Smooth muscle cell (in vitro differentiated cells): ENCODE data around the gene ID2. TPM values are rescaled to one million over a fixed set of nuclear protein-coding genes. Genes with fewer than 3 reads are reported as not detected.

ENCODE experiments used
- DNase-seq: peaks from one replicate; lab custom pipeline; 2025; ENCODE audit not compliant: unreplicated experiment; lab: John Stamatoyannopoulos, UW
- H2AFZ ChIP-seq: fragments of 200-600 bp; sonication (generic); 2 replicates; pipeline ENCODE4 v1.6.0; 2016; ENCODE audit warnings: antibody characterized with exemption, low read depth, mild to moderate bottlenecking
- H3F3A ChIP-seq: fragments of 200-600 bp; sonication (generic); 2 replicates; pipeline ENCODE4 v1.6.0; 2017; ENCODE audit warnings: antibody characterized with exemption, low read depth
- H3K27ac ChIP-seq: fragments of 200-600 bp; sonication (generic); 2 replicates; pipeline ENCODE4 v1.5.1; 2016; ENCODE audit warnings: low read depth, mild to moderate bottlenecking
- H3K27me3 ChIP-seq: fragments of 200-600 bp; sonication (generic); 2 replicates; pipeline ENCODE4 v1.6.1; 2016; ENCODE audit warnings: low read depth, mild to moderate bottlenecking
- H3K36me3 ChIP-seq: fragments of 200-600 bp; sonication (generic); 2 replicates; pipeline ENCODE4 v1.5.1; 2016; ENCODE audit warnings: low read depth
- H3K4me1 ChIP-seq: fragments of 200-600 bp; sonication (generic); 2 replicates; pipeline ENCODE4 v1.5.1; 2016; ENCODE audit warnings: low read depth
- H3K4me2 ChIP-seq: fragments of 200-600 bp; sonication (generic); 2 replicates; pipeline ENCODE4 v1.6.0; 2016; ENCODE audit warnings: mild to moderate bottlenecking
- H3K4me3 ChIP-seq: fragments of 200-600 bp; sonication (generic); 2 replicates; pipeline ENCODE4 v1.5.1; 2016; ENCODE audit warnings: mild to moderate bottlenecking
- H3K79me2 ChIP-seq: fragments of 200-600 bp; sonication (generic); 2 replicates; pipeline ENCODE4 v1.6.0; 2016; ENCODE audit warnings: low read depth, mild to moderate bottlenecking
- H3K9ac ChIP-seq: fragments of 200-600 bp; sonication (generic); 2 replicates; pipeline ENCODE4 v1.6.0; 2016; ENCODE audit warnings: low read depth
- H3K9me3 ChIP-seq: fragments of 200-600 bp; sonication (generic); replicated peaks from 2 replicates; pipeline ENCODE4 v1.5.1; 2016; ENCODE audit warnings: low read depth
- H4K20me1 ChIP-seq: fragments of 200-600 bp; sonication (generic); 2 replicates; pipeline ENCODE4 v1.6.0; 2016; ENCODE audit warnings: low read depth
- WGBS: methylation state at CpG from one replicate; pipeline ENCODE4 v1.1.7; 2016; ENCODE audit warnings: low lambda C conversion rate; 5-methylcytosine and 5-hydroxymethylcytosine counted together
- polyA plus RNA-seq: library from polyadenylated mRNA; unstranded; fragments of >200 nt; fragmentation: Nextera tagmentation; extraction: Ambion mirVana; gene quantifications from 2 replicates; pipeline ENCODE4 v1.2.1, GENCODE V29; 2016
- total RNA-seq: library from RNA; depleted of rRNA; stranded (reverse); fragments of >200 nt; gene quantifications from 2 replicates; pipeline ENCODE4 v1.2.3, GENCODE V29; 2014
- TF ChIP-seq, protein P1 (sequence below): fragments of 200-600 bp; sonication (generic); IDR thresholded peaks from 2 replicates; pipeline ENCODE4 v1.5.1; 2017; ENCODE audit warnings: borderline replicate concordance, mild to moderate bottlenecking, antibody characterized with exemption; ENCODE audit not compliant: insufficient read depth, poor library complexity, severe bottlenecking

ID2 gene
- total and polyA plus RNA-seq, 2 experiments from 2014 or later: 83.9 to 218 TPM

DNA sequence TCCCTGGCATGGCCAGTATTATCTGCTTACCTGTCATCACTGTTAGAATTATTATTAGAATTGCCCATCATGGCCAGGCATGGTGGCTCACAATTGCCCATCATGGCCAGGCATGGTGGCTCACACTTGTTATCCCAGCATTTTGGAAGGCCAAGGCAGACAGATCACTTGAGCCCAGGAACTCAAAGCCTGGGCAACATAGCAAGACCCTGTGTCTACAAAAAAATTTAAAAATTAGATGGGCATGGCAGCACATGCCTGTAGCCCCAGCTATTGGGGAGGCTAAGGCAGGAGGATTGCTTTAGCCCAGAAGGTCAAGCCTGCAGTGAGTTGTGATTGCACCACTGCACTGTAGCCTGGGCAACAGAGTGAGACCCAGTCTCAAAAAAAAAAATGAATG is 27.4 kb upstream of the ID2 start:
- no peak overlapping the region for H3K4me3 ChIP-seq
- no peak overlapping the region for H3K9ac ChIP-seq
- H3K79me2 ChIP-seq: no peaks in the 10 kb centered on the region
- H3K9me3 ChIP-seq: no peaks in the 10 kb centered on the region
- no peak overlapping the region for H2AFZ ChIP-seq
- DNase-seq: no peak
- no peak overlapping the region for H3K27ac ChIP-seq
- no peak overlapping the region for H3K4me2 ChIP-seq
- H3F3A ChIP-seq: no peaks in the 10 kb centered on the region
- no peaks in the 10 kb centered on the region for H3K27me3 ChIP-seq
- peaks cover 10% of the 10 kb centered on the region for H3K4me1 ChIP-seq
- no peaks in the 10 kb centered on the region for H4K20me1 ChIP-seq
- TF ChIP-seq, protein P1, sequence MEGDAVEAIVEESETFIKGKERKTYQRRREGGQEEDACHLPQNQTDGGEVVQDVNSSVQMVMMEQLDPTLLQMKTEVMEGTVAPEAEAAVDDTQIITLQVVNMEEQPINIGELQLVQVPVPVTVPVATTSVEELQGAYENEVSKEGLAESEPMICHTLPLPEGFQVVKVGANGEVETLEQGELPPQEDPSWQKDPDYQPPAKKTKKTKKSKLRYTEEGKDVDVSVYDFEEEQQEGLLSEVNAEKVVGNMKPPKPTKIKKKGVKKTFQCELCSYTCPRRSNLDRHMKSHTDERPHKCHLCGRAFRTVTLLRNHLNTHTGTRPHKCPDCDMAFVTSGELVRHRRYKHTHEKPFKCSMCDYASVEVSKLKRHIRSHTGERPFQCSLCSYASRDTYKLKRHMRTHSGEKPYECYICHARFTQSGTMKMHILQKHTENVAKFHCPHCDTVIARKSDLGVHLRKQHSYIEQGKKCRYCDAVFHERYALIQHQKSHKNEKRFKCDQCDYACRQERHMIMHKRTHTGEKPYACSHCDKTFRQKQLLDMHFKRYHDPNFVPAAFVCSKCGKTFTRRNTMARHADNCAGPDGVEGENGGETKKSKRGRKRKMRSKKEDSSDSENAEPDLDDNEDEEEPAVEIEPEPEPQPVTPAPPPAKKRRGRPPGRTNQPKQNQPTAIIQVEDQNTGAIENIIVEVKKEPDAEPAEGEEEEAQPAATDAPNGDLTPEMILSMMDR: no peak
- no peaks in the 10 kb centered on the region for H3K36me3 ChIP-seq

DNA sequence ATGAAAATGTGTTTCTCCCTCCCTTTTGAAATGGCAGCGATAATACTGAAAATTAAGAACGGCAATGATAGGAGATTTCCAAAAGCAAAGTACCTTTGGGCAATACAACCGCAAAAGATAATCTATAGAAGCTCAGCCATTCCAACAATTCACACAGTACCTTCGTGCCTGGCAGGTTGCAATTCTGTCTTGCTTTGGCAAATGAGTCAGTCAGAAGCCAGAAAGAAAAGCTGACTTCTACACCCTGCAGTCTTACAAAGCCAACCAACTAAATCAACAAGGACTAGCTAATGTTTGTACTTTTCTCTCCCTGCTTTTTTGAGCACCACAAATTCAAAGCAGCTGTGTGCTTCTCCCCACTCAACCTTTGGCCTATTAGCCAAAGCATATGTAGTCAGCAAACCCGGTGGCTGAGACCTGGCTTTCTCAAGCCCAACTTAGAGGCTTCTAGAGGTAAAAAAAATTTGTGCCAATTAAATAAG is 25.7 kb upstream of the ID2 start:
- H3K79me2 ChIP-seq: no peaks in the 10 kb centered on the region
- H3K9ac ChIP-seq: no peak overlapping the region
- no peak overlapping the region for H3K27ac ChIP-seq
- no peaks in the 10 kb centered on the region for H4K20me1 ChIP-seq
- H2AFZ ChIP-seq: no peak overlapping the region
- H3K4me3 ChIP-seq: no peak overlapping the region
- H3K4me2 ChIP-seq: no peak overlapping the region
- H3F3A ChIP-seq: no peaks in the 10 kb centered on the region
- 81% methylated on average over 5 of the region's 5 CpGs for WGBS
- no peaks in the 10 kb centered on the region for H3K9me3 ChIP-seq
- H3K27me3 ChIP-seq: no peaks in the 10 kb centered on the region
- H3K4me1 ChIP-seq: peaks cover 10% of the 10 kb centered on the region
- DNase-seq: no peak
- TF ChIP-seq, protein P1: no peak
- H3K36me3 ChIP-seq: no peaks in the 10 kb centered on the region

DNA sequence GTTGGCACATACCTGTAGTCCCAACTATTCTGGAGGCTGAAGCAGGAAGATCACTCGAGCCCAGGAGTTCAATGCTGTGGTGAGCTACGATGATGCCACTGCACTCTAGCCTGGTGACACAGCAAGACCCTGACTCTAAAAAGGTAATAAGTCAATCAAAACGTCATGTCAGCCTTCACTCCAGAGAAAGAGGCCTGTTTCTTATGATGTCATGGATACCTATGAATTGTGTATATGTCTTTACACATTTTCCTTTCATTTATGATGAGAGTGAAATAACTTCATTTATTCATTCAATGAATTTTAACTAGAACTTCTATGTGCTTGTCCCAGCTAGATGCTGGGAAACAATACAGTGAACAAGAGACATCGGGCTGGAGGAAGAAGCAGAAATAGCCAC is 25.0 kb upstream of the ID2 start:
- no peaks in the 10 kb centered on the region for H4K20me1 ChIP-seq
- H3K4me3 ChIP-seq: no peak overlapping the region
- peaks cover 13% of the 10 kb centered on the region for H3K4me1 ChIP-seq
- H3K36me3 ChIP-seq: no peaks in the 10 kb centered on the region
- no peak overlapping the region for H2AFZ ChIP-seq
- DNase-seq: no peak
- H3K79me2 ChIP-seq: no peaks in the 10 kb centered on the region
- WGBS: 85% methylated on average over 4 of the region's 4 CpGs
- H3K4me2 ChIP-seq: no peak overlapping the region
- H3K9me3 ChIP-seq: no peaks in the 10 kb centered on the region
- no peak overlapping the region for H3K9ac ChIP-seq
- H3K27me3 ChIP-seq: no peaks in the 10 kb centered on the region
- H3F3A ChIP-seq: no peaks in the 10 kb centered on the region
- TF ChIP-seq, protein P1: no peak
- H3K27ac ChIP-seq: no peak overlapping the region

DNA sequence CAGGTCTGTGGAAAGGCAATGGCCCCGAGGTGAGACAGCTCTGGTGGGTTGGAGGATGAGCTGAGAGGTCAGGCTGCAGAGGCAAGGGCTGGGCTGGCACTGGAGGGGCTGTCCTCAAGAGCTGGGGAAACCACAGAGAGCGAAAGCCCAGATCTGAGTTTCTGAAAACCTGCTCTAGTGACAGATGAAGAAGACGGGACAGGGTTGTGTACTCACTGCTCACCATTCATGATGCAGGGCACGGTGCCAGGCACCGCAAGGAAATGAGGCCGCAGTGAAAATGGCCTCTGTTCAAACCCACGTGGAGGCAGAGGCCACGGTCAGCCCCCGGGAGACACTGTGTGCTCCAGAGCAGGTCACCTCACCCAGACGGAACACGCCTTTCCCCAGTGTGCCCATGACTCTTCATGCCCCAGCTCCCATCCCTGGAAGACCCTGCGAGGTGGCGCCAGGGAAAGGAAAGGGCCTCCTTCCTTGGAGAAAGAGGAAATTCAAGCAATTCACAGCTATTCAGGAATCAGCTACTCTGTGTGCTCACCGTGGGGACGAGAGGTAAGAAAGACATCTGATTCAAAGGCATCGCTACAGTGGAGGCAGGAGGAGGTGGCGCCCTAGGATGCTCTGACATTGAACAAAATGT is 24.3 kb upstream of the ID2 start:
- Histone ChIP-seq H3K27me3 (no peaks in the 10 kb centered on the region), H3K79me2 (no peaks in the 10 kb centered on the region), H3K9ac (no peak overlapping the region), H3K4me2 (no peak overlapping the region), H4K20me1 (no peaks in the 10 kb centered on the region), H3K36me3 (no peaks in the 10 kb centered on the region), H3K27ac (no peak overlapping the region), H3K4me3 (no peak overlapping the region), H2AFZ (no peak overlapping the region), H3K9me3 (no peaks in the 10 kb centered on the region), H3K4me1 (peaks cover 19% of the 10 kb centered on the region), H3F3A (no peaks in the 10 kb centered on the region)
- 91% methylated on average over 17 of the region's 17 CpGs for WGBS
- TF ChIP-seq, protein P1: no peak
- DNase-seq: no peak
